ENCODE measurements around the gene CFDP1.

CFDP1 gene

GRCh38 chr16:75406943-75407342, 26.4 kb downstream of the CFDP1 start:
- no peak for DNase-seq (ENCODE audit: low spot score)

GRCh38 chr16:75402821-75403475, 30.4 kb downstream of the CFDP1 start:
- DNase-seq (ENCODE audit: low spot score): peak; percentile 48

- DNase-seq (ENCODE audit: low spot score): no peak
These were observed 31.0 kb downstream of the CFDP1 start for GRCh38 chr16:75402159-75402820.

GRCh38 chr16:75401691-75402090, 31.6 kb downstream of the CFDP1 start:
- no peak for DNase-seq (ENCODE audit: low spot score)

- no peak for DNase-seq (ENCODE audit: low spot score)
These were observed 35.0 kb downstream of the CFDP1 start for GRCh38 chr16:75398333-75398732.

GRCh38 chr16:75394941-75395340, 38.4 kb downstream of the CFDP1 start:
- no peak for DNase-seq (ENCODE audit: low spot score)

GRCh38 chr16:75392906-75393305, 40.4 kb downstream of the CFDP1 start:
- DNase-seq (ENCODE audit: low spot score): no peak

- no peak for DNase-seq (ENCODE audit: low spot score)
These were observed 42.2 kb downstream of the CFDP1 start for GRCh38 chr16:75390926-75391653.

GRCh38 chr16:75389096-75389690, 44.1 kb downstream of the CFDP1 start:
- DNase-seq (ENCODE audit: low spot score): no peak

GRCh38 chr16:75387951-75388350, 45.4 kb downstream of the CFDP1 start:
- DNase-seq (ENCODE audit: low spot score): no peak

GRCh38 chr16:75385507-75386152, 47.7 kb downstream of the CFDP1 start:
- peak; percentile 85 for DNase-seq (ENCODE audit: low spot score)

GRCh38 chr16:75383141-75383540, 50.2 kb downstream of the CFDP1 start:
- DNase-seq (ENCODE audit: low spot score): no peak

GRCh38 chr16:75382611-75383010, 50.7 kb downstream of the CFDP1 start:
- no peak for DNase-seq (ENCODE audit: low spot score)

- DNase-seq (ENCODE audit: low spot score): no peak
These were observed 52.4 kb downstream of the CFDP1 start for GRCh38 chr16:75380870-75381269.

- peak; percentile 53 for DNase-seq (ENCODE audit: low spot score)
These were observed 53.1 kb downstream of the CFDP1 start for GRCh38 chr16:75379911-75380847.

- DNase-seq (ENCODE audit: low spot score): no peak
These were observed 54.0 kb downstream of the CFDP1 start for GRCh38 chr16:75379339-75379738.

GRCh38 chr16:75378616-75379015, 54.7 kb downstream of the CFDP1 start:
- DNase-seq (ENCODE audit: low spot score): no peak

- DNase-seq (ENCODE audit: low spot score): peak; percentile 61
These were observed 55.4 kb downstream of the CFDP1 start for GRCh38 chr16:75377729-75378386.

- no peak for DNase-seq (ENCODE audit: low spot score)
These were observed 56.7 kb downstream of the CFDP1 start for GRCh38 chr16:75376475-75377161.

GRCh38 chr16:75374388-75374787, 58.9 kb downstream of the CFDP1 start:
- no peak for DNase-seq (ENCODE audit: low spot score)

All from pons (tissue), 1 donor.